Epithelial cell of proximal tubule (primary cell): Measurements from ENCODE around the gene U2AF1. TPM values are rescaled to one million over a fixed set of nuclear protein-coding genes. Genes with fewer than 3 reads are reported as not detected.
"Not testable (repeated sequence)": the region's sequence is repeated elsewhere in the genome, so short reads cannot be mapped to it uniquely, and the experiment has no call there.

Source experiments
- DNase-seq: peaks from one replicate; pipeline ENCODE4 v3.0.0-alpha.2; 2011; ENCODE audit warnings: low read depth
- H3K4me3 ChIP-seq: 2 replicates; pipeline ENCODE4 v1.5.1; 2011; ENCODE audit warnings: low read depth, mild to moderate bottlenecking, low read length
- total RNA-seq: library from RNA; depleted of rRNA; stranded (reverse); fragments of >200 nt; gene quantifications from 2 replicates; pipeline ENCODE4 v1.2.3, GENCODE V29; 2015

The U2AF1 gene
- total RNA-seq, 1 donor from 2014 or later = 24.7 TPM

- DNase-seq, H3K4me3 ChIP-seq: not testable (repeated sequence)
Measured at GRCh38 chr21:43044547-43044946, 62.8 kb downstream of the U2AF1 start.

DNA sequence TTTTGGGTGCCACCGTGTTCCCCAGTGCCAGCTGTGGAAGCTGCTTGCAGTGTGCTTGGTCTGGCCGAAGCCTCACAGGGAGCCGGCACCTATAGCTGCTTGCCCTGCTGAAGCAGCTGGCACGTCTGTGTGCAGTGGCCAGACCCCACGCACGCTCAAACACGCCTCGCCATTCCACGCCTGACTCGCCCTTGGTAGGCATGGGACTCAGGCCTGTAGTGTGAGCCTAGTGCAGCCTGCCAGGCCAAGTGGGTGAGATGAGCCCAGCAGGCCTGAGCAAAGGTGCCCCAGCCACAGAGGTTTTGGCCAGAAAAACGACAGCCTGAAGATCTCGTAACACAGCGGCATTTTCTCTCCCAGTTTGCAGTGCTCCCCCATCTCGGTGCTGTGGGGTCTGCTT is 64.1 kb downstream of the U2AF1 start:
- not testable (repeated sequence) for H3K4me3 ChIP-seq, DNase-seq

Other genes starting within 250 kb of the U2AF1 start
- 6.1 and 11.8 TPM in 2 replicates for gene WDR4, start 228.0 kb downstream of the U2AF1 start, total RNA-seq
- gene NDUFV3, start 214.3 kb downstream of the U2AF1 start, total RNA-seq = 27.1 and 46.3 TPM in 2 replicates
- gene ERVH48-1, start 181.9 kb downstream of the U2AF1 start, total RNA-seq = not detected in 2 replicates
- gene PKNOX1, start 133.0 kb downstream of the U2AF1 start, total RNA-seq = 17.5 and 20.3 TPM in 2 replicates
- gene CBS, start 31.7 kb downstream of the U2AF1 start, total RNA-seq = 51.9 and 65.7 TPM in 2 replicates
- gene CRYAA, start 61.4 kb upstream of the U2AF1 start, total RNA-seq = not detected in 2 replicates